D721Med (cell line): ENCODE measurements around the gene FBXO31.

Experiments used
- DNase-seq: peaks from one replicate; pipeline ENCODE4 v3.0.0; 2011; ENCODE audit warnings: low spot score; ENCODE audit not compliant: insufficient read length
- FAIRE-seq: peaks from 2 replicates; lab custom pipeline; 2011; peaks lifted over from hg19 to GRCh38; lab: Jason Lieb, UNC
- TF ChIP-seq, protein P1 (sequence below): IDR thresholded peaks from 2 replicates; pipeline ENCODE4 v1.5.1; 2012; ENCODE audit warnings: mild to moderate bottlenecking, control low read depth; ENCODE audit not compliant: insufficient read depth; ENCODE audit errors: missing control alignments

The FBXO31 gene

DNA sequence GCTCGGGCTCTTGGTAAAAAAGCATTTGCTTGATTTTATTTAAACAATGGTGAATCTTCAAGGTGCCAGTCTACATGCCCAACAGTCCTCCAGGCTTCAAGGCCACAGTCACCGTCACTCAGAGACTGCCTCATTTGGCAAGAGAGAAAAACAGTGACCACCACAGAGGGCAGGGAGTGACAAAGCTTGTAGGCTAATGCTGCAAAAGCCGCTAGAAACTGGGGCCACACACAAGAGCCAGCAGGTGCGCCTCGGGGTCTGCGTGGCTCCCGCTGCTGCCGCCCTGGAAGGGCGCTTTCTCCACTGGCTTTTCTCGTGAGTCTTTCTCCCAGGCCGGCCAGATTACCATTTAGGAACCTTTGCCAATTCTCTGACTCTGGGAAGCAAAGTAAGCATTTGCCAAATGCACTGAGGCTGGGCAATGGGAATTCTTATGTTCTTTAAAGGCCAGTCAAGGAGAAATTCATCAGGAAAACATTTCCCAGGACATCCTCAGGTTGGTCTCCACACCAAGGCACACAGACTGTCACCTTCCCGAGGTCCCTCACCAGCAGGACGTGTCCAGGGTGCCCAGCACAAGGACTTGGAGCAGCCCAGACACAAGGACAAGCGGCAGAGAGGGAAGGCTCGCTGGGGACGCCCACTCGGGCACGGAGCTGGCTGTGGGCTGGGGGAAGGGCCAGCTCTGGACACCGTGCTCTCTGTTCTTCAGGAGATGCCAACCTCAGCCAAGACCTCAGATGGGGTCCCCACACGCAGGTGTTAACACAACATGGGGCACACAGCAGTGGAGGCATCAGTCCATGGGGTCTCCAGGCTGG is 53.9 kb downstream of the FBXO31 start:
- no peak for DNase-seq
- TF ChIP-seq, protein P1, sequence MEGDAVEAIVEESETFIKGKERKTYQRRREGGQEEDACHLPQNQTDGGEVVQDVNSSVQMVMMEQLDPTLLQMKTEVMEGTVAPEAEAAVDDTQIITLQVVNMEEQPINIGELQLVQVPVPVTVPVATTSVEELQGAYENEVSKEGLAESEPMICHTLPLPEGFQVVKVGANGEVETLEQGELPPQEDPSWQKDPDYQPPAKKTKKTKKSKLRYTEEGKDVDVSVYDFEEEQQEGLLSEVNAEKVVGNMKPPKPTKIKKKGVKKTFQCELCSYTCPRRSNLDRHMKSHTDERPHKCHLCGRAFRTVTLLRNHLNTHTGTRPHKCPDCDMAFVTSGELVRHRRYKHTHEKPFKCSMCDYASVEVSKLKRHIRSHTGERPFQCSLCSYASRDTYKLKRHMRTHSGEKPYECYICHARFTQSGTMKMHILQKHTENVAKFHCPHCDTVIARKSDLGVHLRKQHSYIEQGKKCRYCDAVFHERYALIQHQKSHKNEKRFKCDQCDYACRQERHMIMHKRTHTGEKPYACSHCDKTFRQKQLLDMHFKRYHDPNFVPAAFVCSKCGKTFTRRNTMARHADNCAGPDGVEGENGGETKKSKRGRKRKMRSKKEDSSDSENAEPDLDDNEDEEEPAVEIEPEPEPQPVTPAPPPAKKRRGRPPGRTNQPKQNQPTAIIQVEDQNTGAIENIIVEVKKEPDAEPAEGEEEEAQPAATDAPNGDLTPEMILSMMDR: no peak
- FAIRE-seq: no peak

DNA sequence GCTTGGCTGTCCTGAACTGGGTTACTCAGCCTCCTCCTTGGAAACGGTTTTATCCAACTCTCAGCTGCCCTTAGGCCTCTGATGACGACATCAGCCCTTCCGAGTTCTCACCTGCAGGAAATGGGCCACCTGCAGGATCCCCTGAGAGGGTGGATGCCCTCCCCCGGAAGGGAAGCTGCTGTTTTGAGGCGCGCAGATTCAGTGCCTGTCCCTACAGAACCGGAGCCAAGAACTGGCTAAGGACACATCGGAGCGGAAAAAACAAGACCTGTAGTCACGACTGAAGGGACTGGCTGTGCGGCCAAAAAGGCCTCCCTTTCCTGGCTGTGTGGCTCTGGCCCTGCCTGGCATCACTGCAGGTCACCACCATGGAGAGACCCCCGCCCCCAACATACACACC is 54.7 kb downstream of the FBXO31 start:
- no peak for DNase-seq
- TF ChIP-seq, protein P1: no peak

DNA sequence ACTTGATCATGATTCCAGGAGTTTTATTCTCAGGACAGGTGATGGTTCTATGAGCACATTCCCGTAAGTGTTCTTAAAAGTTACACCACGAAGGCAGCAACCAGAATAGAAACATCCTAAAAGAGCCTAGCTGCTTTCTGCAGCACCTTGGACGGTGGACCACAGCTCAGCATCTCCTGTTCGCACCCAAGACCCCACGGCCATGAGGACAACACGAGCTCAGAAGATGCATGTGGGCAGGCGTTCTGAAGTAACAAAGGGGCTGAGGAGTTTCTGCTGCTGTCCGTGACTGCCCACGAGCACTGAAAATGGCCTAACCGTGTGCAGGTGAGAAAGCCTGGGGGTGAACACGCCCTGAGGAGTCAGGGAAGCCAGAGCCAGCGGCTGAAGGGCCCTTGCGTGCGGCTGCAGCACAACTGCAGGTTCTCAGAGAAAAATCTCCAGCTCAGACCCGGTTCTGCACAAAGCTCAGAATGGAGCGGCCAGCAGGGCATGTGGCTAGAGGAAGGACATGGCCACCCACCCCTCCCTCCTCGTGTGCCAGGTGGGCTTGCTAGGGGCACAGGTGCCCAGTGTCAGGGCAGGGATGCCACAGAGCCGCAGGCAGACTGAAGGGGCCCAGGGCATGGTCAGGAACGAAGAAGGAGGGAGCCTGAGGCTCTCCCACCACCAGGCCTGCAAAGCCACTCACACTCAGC is 55.6 kb downstream of the FBXO31 start:
- DNase-seq (no peak), FAIRE-seq (no peak)
- TF ChIP-seq, protein P1: no peak

More for the DNA sequence above, 54.7 kb downstream of the FBXO31 start:
- FAIRE-seq: no peak

DNA sequence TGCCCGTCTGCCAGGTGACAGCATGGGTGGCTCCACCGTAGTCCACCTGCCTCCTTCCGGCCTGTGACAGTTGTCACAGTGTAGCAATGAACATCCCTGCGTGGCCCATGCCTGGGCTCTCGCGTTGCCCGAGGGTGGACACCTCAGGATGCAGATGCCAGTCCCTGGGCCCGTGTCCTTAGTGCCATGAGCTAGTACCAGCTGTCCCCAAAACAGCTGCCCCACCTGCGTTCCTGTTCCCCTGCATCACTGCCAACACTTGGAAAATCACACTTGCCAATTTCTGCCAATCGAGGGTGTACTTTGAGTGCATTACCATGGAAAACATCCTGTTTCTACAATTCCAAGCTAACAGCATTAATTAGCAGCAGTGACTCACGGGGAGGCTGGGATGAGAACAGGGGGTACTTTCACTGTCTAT is 57.4 kb downstream of the FBXO31 start:
- FAIRE-seq (no peak), DNase-seq (no peak)
- TF ChIP-seq, protein P1: no peak

DNA sequence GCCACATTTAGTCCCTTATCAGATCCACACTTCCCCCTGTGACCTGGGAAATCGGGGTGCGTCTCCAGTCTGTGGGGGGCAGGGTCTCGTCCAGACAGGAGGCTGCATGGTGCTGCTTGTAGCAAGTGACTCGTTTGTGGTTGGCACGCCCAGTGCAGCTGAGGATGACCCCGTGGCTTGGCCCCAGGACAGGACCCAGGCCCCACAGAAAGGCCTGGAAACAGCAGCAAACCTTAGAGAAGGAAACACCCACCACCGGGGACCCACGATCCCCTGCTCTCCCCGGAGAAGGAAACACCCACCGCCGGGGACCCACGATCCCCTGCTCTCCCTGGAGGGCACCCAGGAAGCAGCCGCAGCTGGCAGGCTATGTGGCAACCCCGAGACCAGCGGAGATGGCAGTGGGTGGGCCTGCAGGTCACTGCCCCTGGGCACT is 58.1 kb downstream of the FBXO31 start:
- TF ChIP-seq, protein P1: no peak
- FAIRE-seq: no peak
- DNase-seq: no peak

DNA sequence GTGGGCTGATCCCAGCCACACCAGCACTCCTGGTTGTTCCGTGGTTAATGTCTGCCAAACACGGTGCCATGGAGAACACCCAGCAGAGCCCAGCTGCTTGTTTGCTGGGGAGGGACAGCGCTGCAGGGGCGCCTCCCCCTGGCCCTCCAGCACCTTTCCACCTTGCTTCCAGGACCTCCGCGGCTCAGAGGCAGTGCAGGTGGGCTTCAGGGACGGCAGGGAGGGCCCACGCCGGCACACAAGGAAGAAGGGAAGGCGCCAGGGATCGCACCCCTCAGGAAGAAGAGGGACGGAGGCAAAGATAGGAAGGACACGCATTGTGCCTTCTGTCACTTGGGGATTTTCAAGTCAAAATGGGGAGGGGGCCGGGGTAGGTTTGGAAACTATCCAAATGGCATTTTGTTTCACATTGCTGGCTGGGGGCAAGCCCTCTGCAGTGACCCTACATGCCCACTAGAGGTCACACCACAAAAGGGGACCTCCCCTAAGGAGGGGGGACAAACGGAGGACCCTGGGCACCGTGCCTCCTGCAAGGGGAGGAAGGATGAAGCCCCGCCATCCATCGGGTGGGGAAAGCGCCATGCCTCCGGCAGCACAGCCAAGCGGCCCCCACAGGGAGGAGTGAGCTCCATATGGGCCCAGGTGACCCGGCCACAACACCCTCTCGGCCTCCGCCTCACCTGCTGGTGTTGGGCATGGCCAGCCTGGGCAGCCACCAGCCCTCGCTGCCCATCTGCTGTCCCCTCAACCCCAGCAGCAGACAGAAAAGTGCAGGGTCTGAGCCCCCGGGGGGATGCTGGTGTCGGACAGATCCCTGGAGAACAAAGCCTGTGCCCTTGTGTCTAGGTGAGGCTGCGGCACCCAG is 58.9 kb downstream of the FBXO31 start:
- TF ChIP-seq, protein P1: peak; percentile 68
- FAIRE-seq: no peak
- DNase-seq: peak; percentile 46
